Epithelial cell of esophagus (primary cell): ENCODE results near the gene OCRL.

Source experiments
- DNase-seq: peaks from one replicate; pipeline ENCODE4 v3.0.0; 2010; ENCODE audit warnings: low read depth
- H3K4me3 ChIP-seq: 2 replicates; pipeline ENCODE4 v1.5.1; 2011; ENCODE audit warnings: mild to moderate bottlenecking, low read length, control low read depth
- CTCF ChIP-seq: IDR thresholded peaks from 2 replicates; pipeline ENCODE4 v1.5.1; 2011; ENCODE audit warnings: low read depth, mild to moderate bottlenecking, low read length, control low read depth, inconsistent platforms; ENCODE audit not compliant: insufficient read depth; ENCODE audit errors: missing control alignments

The OCRL gene

GRCh38 chrX:129626026-129626425 lies 86.0 kb downstream of the OCRL start:
- H3K4me3 ChIP-seq, result no peak overlapping the region
- DNase-seq, result no peak
- no peak for TF ChIP-seq CTCF

DNA sequence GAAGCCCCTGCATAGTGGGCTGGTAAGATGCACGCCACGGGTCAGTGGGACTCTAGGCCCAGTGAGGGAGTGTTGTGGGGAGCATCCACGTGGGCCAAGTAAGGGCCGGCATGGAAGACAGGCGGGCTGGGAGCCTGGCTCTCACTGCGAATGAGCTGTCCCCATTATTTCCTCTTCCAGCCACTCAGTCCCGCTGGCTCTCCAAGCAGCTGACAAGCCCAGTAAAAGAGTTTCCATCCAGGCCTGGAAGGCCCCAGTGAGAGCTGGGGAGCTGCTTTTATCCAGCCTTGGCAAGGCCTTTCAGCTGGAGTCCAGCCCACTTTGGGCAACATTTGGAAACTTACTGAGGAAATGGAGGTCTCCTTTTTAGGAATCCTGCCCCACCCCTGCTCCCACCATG lies 89.8 kb downstream of the OCRL start:
- no peak overlapping the region for H3K4me3 ChIP-seq
- no peak for DNase-seq
- no peak for TF ChIP-seq CTCF

DNA sequence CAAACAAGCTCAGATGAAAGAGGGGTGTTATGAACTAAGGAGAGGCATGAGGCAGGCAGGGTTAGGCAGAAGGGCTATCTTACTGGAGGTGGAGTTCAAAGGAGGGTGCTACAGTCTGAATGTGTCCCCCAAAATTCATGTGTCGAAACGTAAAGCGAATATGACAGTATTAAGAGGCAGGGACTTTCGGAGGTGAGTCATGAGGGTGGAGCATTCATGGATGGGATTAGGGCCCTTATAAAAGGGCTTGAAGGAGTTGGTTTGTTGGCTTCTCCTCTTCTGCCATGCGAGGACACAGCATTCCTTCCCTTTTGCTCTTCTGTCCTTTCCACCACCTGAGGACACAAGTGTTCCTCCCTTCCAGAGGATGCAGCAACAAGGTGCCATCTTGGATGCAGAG lies 91.8 kb downstream of the OCRL start:
- DNase-seq, result peak; percentile 33
- TF ChIP-seq CTCF, result no peak

DNA sequence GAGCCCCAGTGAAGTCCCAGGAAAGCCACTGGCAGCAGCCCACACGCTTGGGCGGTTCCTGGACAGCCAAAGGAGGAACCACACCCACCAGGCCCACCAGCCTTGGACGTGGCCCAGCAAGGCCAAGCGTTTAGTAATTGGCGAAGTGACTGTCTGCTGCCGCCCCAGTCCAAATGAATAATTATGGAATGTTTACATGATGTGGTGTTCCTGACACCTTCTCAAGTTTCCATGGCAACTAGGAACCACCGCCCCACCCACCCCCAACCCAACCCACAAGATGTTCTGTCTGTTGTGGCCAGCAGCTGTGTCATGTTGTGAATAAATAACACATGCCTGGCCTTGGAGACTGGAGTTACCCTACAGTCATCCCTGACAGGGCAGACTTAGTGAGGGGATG lies 92.4 kb downstream of the OCRL start:
- peak; percentile 57 for DNase-seq
- TF ChIP-seq CTCF, result no peak
- no peak overlapping the region for H3K4me3 ChIP-seq

More for the DNA sequence above, 91.8 kb downstream of the OCRL start:
- H3K4me3 ChIP-seq, result no peak overlapping the region

DNA sequence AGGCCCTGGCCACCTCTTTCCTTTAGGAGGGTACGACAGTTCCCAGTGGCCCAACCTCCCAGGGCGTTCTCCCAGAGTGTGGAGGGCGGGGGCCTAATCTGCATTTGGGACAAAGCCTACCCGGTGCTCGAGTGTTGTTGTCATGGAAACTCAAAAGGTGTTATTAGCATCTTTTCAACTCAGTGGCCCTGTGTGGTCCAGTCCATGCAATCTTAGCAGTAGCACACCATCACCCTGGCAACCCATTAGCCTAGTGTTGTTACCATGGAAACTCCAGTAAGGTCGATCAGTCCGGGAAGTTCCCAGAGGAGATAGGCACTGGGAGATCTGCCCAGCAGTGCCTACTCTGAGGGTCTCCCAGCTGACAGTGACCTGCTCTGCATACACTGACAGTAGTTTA lies 94.5 kb downstream of the OCRL start:
- no peak overlapping the region for H3K4me3 ChIP-seq
- DNase-seq, result no peak
- no peak for TF ChIP-seq CTCF

GRCh38 chrX:129636175-129636681 lies 96.2 kb downstream of the OCRL start:
- no peak for TF ChIP-seq CTCF
- no peak overlapping the region for H3K4me3 ChIP-seq
- DNase-seq, result peak; percentile 78
